AG09309 (cell line): ENCODE data around the gene C11orf91.

Experiments
- DNase-seq: peaks from one replicate; pipeline ENCODE4 v3.0.0-alpha.2; 2010; ENCODE audit warnings: low read depth
- H3K4me3 ChIP-seq: 2 replicates; pipeline ENCODE4 v1.5.1; 2011; ENCODE audit warnings: mild to moderate bottlenecking, low read depth, low read length, moderate library complexity; ENCODE audit not compliant: control insufficient read depth
- TF ChIP-seq, protein P1 (sequence below): IDR thresholded peaks from 2 replicates; pipeline ENCODE4 v1.5.1; 2011; ENCODE audit warnings: mild to moderate bottlenecking, low read depth, low read length, inconsistent platforms; ENCODE audit not compliant: insufficient read depth, control insufficient read depth; ENCODE audit errors: missing control alignments

C11orf91 gene

DNA sequence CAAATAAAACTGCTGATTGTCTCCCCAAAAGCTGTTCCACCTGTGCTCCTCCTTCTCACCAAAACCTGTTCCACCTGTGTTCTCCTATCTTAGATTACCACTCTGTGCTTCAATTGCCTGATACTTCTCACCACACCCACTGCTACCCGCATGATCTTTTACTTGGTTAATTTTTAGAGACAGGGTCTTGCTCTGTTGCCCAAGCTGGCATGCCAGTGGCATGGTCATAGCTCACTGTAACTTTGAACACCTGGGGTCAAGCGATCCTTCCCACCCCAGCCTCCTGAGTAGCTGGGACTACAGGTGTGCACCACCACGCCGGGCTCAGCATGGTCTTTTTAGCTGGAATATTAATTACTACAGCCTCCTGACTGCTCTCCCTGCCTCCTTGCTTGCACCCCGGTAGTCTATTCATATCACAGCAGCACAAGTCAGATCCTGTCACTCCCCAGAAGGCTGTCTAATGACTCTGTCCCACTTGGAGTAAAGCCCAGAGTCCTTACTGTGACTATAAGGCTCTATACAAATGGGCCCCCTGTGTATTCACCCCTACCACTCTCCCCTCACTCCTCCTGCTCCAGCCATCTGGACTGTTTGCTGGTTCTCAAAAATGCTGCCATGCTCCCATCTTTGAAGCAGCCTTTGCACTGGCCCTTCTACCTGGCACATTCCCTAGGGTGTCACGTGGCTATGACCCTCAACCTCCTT, 3.5 kb downstream of the C11orf91 start:
- DNase-seq, result no peak
- H3K4me3 ChIP-seq, result no peak overlapping the region
- TF ChIP-seq, protein P1, sequence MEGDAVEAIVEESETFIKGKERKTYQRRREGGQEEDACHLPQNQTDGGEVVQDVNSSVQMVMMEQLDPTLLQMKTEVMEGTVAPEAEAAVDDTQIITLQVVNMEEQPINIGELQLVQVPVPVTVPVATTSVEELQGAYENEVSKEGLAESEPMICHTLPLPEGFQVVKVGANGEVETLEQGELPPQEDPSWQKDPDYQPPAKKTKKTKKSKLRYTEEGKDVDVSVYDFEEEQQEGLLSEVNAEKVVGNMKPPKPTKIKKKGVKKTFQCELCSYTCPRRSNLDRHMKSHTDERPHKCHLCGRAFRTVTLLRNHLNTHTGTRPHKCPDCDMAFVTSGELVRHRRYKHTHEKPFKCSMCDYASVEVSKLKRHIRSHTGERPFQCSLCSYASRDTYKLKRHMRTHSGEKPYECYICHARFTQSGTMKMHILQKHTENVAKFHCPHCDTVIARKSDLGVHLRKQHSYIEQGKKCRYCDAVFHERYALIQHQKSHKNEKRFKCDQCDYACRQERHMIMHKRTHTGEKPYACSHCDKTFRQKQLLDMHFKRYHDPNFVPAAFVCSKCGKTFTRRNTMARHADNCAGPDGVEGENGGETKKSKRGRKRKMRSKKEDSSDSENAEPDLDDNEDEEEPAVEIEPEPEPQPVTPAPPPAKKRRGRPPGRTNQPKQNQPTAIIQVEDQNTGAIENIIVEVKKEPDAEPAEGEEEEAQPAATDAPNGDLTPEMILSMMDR, result no peak

DNA sequence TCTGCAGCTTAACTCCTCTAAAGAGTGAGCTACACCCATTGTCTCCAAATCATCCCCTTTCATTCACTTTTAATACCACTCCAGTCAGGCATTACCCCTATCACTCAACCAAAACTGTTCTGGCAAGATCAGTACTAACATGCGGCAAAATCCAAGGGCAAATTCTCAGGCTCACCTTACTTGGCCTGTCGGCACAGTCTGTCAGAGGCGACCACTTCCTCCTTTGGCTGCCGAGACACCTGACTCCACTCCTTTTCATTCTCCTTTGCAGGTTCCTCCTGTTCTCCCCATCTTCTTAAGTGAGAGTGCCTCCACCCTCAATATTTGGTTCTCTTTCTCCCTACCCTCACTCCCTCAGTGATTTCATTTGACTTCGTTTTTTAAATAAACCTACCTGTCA, 4.2 kb downstream of the C11orf91 start:
- no peak for DNase-seq

DNA sequence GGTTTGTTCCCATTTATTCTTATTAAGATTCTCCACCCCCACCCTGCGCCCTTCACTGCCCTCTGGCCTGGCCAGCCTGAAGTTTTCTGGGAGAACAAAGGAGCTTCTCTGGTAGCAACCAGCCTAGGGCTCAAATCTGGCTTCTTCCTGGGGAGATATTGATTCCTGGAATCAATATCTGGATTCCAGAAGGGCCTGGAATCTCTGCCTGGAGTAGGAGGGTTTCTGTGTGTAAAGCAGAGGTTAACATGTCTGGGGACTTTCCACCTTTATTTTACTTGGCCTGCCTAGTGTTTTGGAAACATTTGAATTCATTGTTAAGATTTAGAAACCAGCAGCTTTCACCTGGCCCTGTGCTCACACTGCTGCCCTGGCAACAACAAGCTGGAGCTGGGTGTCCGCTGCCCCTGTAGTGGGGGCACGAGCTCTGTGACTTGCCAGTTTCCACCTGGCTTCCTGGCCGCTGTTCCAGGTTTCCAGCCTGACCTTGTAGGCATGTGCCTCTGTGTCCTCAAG, 5.5 kb downstream of the C11orf91 start:
- no peak for DNase-seq
- TF ChIP-seq, protein P1, result no peak
- no peak overlapping the region for H3K4me3 ChIP-seq

More for the DNA sequence above, 4.2 kb downstream of the C11orf91 start:
- no peak overlapping the region for H3K4me3 ChIP-seq
- TF ChIP-seq, protein P1, result no peak

DNA sequence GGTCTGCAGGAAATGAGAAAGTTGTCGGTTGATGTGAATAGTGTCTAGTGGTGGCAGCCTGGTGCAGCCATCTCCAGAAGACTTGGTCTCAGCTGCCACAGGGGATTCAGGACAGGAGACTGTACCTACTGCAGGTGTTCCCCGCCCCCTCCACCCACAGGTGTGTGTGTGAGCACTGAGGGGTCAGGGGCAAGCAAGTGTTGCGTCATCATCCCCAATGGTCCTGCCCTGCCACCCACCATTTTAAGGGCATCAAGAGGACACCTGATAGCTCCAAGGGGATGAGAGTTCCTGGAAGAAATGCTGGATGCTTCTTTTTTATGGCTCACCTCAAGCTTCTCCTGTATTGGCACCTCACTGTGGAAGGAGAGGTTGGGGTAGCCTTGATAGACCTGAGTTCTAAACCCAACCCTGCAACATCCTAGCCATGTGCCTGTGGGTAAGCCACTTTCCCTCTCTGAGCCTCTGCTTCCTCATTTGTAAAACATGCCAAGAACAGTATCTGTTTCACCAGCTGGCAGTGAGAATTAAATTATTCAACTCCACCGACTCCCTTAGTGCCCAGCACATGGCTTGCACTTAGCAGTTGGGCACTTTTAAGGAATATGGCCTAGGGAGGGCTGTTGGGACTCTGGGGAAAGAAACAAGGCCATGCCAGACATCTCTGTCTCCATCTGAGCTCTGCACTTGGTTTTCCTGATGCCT, 6.1 kb downstream of the C11orf91 start:
- H3K4me3 ChIP-seq, result no peak overlapping the region
- TF ChIP-seq, protein P1, result no peak
- no peak for DNase-seq

DNA sequence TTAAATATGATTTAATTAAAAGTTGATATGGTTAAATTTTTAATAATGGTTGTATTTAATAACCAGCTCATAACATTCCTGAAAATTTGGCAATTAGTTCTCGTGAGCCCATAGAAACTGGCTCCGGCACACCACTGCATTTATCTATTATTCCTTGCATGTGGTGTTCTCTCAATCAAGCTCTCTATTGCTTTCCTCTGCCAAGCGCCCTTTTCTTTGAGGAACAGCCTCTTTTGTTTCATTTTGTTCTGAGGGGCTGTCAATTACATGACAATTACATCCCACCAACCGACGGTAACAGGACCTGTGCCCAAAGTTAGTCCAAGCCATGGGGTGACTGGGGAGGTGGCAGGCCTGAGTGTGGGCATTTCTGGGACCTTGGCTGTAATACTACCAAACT, 8.1 kb downstream of the C11orf91 start:
- TF ChIP-seq, protein P1, result no peak
- DNase-seq, result no peak
- H3K4me3 ChIP-seq, result no peak overlapping the region

DNA sequence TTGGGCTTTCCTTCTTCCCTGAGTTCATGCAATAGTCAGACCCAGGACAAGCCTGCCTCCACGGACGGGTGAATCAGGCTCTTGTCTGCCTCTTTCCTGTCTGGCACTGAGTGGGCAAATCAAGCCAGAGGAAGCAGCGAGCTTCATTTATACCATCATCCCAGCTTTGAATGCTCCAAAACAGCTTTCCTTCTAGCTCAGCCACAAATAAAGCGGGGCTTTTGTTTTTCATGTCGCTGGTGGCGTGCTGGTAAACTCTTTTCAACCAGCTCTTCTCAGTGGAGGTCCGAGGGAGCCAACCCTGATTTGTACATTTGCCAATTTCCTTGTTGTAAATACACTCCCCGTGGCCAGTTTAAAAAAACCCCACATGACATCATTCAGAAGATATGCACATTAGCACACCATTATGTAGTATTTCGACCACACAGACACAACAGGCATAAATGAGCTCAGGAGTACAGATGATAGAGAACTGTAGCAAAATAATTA, 8.6 kb downstream of the C11orf91 start:
- H3K4me3 ChIP-seq, result peak overlapping the region; percentile 11
- DNase-seq, result peak; percentile 87
- TF ChIP-seq, protein P1, result no peak
